LNCAP (cell line): ENCODE measurements around the gene CCDC194.

ENCODE experiments used
- TF ChIP-seq, protein P1 (sequence below): fragments of 450-650 bp; IDR thresholded peaks from 2 replicates; pipeline ENCODE4 v1.5.1; 2017; ENCODE audit warnings: mild to moderate bottlenecking

CCDC194 gene

DNA sequence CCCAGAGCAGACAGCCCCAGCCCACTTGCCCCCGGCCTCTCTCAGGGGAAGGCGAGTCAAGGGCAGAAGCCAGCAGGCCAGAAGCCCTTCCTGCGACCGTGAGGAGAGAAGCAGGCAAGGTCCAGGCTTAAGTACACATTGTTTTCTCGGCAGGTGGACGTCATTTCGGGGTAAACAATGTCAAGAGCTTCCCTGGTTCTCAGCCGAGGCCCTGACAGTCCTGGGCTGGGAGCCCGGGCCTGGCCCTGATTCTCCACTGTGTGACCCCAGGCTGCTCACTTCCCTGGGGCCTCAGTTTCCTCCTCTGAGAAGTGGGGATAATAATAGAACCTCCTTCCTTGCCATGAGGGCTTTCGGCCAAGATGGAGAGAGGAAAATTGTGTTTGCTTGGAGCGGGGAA lies 36.3 kb downstream of the CCDC194 start:
- TF ChIP-seq, protein P1, sequence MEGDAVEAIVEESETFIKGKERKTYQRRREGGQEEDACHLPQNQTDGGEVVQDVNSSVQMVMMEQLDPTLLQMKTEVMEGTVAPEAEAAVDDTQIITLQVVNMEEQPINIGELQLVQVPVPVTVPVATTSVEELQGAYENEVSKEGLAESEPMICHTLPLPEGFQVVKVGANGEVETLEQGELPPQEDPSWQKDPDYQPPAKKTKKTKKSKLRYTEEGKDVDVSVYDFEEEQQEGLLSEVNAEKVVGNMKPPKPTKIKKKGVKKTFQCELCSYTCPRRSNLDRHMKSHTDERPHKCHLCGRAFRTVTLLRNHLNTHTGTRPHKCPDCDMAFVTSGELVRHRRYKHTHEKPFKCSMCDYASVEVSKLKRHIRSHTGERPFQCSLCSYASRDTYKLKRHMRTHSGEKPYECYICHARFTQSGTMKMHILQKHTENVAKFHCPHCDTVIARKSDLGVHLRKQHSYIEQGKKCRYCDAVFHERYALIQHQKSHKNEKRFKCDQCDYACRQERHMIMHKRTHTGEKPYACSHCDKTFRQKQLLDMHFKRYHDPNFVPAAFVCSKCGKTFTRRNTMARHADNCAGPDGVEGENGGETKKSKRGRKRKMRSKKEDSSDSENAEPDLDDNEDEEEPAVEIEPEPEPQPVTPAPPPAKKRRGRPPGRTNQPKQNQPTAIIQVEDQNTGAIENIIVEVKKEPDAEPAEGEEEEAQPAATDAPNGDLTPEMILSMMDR: no peak

DNA sequence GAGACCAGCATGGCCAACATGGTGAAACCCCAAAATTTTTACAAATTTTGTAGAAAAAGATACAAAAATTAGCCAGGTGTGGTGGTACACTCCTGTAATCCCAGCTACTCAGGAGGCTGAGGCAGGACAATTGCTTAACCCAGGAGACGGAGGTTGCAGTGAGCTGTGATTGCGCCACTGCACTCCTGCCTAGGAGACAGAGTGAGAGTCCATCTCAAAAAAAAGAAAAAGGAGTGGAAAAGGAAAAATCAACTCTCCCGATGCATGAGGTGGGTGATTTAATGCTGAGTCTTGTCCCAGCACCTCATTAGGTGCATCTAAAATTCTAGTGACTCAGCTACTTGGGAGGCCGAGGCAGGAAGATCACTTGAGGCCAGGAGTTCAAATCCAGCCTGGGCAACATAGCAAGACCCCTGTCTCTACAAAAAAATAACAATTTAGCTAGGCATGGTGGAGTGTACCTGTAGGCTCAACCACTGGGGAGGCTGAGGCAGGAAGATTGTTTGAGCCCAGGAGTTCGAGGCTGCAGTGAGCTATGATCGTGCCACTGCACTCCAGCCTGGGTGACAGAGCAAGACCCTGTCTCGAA lies 36.8 kb downstream of the CCDC194 start:
- TF ChIP-seq, protein P1: no peak

DNA sequence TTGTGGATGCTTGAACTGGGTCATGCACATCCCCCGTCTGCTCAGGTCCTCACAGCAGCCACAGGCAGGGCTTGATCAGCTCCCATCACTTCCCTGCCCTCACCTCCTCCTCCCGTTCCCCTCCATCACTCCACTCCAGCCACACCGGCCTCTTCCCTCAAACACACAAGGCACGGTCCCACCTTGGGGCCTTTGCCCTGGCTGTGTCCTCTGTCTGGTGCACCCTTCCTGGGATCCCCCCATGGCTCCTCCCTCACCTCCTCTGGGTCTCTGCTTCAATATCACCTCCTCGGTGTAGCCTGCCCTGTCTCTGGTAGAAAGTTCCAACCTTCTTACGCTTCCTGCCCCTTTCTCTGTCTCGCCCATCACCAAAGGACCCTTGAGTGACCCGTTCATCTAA lies 40.6 kb downstream of the CCDC194 start:
- TF ChIP-seq, protein P1: no peak

DNA sequence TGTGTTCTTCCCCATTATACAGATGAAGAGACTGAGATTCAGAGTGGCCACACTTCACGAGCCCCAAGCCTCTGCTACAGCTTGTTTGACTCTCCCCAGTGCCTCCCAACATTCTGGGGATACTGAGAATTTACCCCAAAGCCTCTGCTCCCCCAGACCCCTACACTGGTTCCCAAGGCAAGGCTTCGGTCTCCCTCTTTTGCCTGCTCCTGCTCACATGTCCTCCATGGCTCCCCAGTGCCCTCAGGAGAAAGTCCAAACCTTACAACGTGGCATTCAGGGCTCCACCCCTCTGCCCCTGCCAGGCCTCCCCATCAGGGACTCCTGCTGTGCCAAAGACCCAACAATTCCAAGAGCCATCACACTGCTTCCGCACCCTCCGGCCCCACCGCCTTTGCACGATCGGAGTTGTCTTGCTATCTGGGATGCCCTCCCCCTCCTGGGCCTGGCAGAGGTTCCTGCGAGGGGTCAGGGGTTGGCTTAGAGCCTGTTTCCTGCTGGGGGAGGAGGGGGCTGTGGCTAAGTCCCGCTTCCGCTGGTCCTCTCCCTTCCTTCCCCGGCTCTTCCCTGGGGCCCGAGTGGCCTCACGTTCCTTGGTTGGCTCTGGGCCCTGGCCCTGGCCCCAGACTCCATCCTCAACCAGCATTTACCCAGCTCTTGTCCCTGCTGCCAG lies 41.3 kb downstream of the CCDC194 start:
- TF ChIP-seq, protein P1: no peak

DNA sequence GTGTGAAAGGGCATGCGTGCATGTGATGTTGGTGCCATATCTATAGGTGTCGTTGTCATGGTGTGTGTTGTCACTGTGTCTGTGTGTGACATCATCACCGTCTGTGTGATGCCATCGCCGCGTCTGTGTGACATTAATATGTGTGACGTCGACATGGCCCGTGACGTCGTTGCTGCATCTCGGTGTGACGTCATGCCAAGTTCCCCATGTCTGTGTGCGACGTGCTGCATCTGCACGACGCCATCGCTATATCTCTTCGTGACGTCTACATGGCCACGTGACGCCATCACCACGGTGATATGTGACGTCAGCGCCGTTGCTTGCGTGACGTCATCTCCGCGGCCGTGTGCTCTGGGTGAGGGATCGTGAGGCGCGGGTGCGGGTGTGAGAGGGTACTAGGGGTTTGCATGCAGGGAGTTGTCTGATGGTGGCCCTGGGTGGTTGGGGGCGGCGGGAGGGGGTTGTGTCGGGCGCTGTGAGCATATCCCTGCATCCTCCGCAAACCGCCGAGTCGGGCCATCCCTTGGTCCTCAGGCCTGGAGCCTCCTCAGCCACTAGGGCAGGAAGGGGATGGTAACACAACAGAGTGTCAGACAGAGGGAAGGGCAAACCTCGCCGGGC lies 42.1 kb downstream of the CCDC194 start:
- TF ChIP-seq, protein P1: no peak

DNA sequence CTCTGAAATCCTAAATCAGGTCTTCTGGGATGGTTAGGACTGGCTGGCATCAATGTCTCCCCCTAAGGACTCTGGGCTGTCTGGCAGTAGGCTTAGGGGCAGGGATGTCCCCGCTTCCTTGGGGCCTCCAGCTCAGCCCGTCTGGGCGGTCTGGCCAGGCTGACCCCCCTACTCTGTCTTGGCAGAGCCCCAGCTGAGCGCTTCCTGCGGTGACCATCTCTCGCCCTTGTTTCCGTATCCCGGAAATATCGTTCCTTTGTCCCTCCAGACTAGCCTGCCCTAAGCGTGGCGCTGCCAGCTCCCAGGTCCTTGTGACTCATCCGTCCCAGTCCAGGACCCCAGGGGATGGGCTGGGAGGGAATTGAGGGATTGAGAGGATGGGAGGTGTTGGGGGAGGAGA lies 45.3 kb downstream of the CCDC194 start:
- TF ChIP-seq, protein P1: no peak

DNA sequence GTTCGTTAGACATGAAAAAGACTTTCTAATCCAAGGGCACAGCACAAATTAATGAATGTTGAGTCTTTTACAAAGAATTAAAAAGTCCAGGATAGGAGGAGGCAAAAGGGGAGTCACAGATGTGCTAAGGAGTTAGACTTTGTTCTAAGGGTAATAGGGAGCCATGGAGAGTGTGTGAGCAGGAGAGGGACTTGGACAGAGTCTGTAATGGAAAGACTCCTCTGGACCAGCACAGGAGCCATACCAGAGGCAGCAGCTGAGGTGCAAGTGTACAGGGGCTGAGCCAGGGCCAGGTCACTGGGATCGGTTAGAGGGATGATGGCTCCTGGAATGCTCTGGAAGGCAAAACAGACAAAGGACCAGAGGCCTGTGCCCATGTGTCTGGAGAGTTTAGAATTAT lies 46.1 kb downstream of the CCDC194 start:
- TF ChIP-seq, protein P1: no peak
